Ovary (tissue), 9 donors: Measurements from ENCODE around the gene EIF3K. TPM values are rescaled to one million over a fixed set of nuclear protein-coding genes. Genes with fewer than 3 reads are reported as not detected.

Experiments
- DNase-seq, 5 donors: peaks; one replicate each; pipeline ENCODE4 v3.0.0-alpha.2; 2019 to 2020
- H3K27ac ChIP-seq, 2 donors: fragments of 200-600 bp; one replicate each; pipeline versions ENCODE4 v1.5.1 to v1.8.0; 2019 to 2022
- H3K27me3 ChIP-seq: fragments of 200-600 bp; one replicate; pipeline ENCODE4 v1.8.0; 2022
- H3K36me3 ChIP-seq: fragments of 200-600 bp; sonication (generic); one replicate; pipeline ENCODE4 v1.5.1; 2019
- H3K4me1 ChIP-seq: one replicate; pipeline ENCODE4 v1.8.1; 2013; ENCODE audit warnings: mild to moderate bottlenecking, moderate library complexity; ENCODE audit not compliant: insufficient read depth
- H3K4me3 ChIP-seq: fragments of 200-600 bp; sonication (generic); one replicate; pipeline ENCODE4 v1.5.1; 2017
- H3K9me3 ChIP-seq, 2 donors: fragments of 200-600 bp in 1 of 2; sonication (generic) in 1 of 2; one replicate each; pipeline versions ENCODE4 v1.5.1 to v1.8.1; 2013 to 2019; ENCODE audit warnings: mild to moderate bottlenecking in 1 of 2, moderate library complexity in 1 of 2
- EP300 ChIP-seq: sonication (generic); formaldehyde crosslinking; IDR thresholded peaks from one replicate; pipeline ENCODE4 v1.6.1; 2017; ENCODE audit warnings: antibody characterized with exemption
- POLR2A ChIP-seq: fragments of 450-650 bp; IDR thresholded peaks from one replicate; pipeline ENCODE4 v1.6.1; 2017; ENCODE audit warnings: antibody characterized with exemption, mild to moderate bottlenecking, moderate library complexity
- WGBS, 3 donors: extraction: QIAGEN DNeasy Blood & Tissue Kit in 1 of 3; methylation state at CpG; one replicate each; pipeline versions ENCODE4 v1.1.5 to v1.1.7; 2013 to 2017; 5-methylcytosine and 5-hydroxymethylcytosine counted together
- intact Hi-C, 4 donors: fragments of 100-400 bp; cut with DNase I; formaldehyde crosslinking; loops; one replicate each; pipeline versions ENCODE4 v1.11.0 to v1.15.1; 2022 to 2023
- polyA plus RNA-seq, 2 donors: library from polyadenylated mRNA; stranded (reverse); fragments of 200-250 nt in 1 of 2; fragments of 350-450 nt in 1 of 2; fragmentation: Illumina TruSeq in 1 of 2; extraction: RNeasy Lipid Tissue Mini Kit (QIAGEN cat#74804) in 1 of 2; gene quantifications; one replicate each; pipeline ENCODE4 v1.2.3, GENCODE V29; 2013 to 2014
- total RNA-seq, 7 donors: library from RNA; depleted of rRNA in 2 of 7; stranded (reverse); fragments of >200 nt in 2 of 7; fragmentation: NEBNext Ultra II Directional in 3 of 7; extraction: Animal tissue kit (Norgen Biotek cat#: 25700) in 3 of 7; gene quantifications; one replicate each; pipeline versions ENCODE4 v1.1.0 to v1.2.4, GENCODE V29; 2016 to 2023
- TF ChIP-seq, protein P1 (sequence below), 3 donors: fragments of 450-650 bp in 2 of 3; fragments of 200-600 bp in 1 of 3; IDR thresholded peaks; one replicate each; pipeline versions ENCODE4 v1.5.1 to v1.8.0; 2016 to 2022; ENCODE audit warnings: antibody characterized with exemption in 3 of 3, mild to moderate bottlenecking in 1 of 3
- donor health status: DM: no; HTN: no; CAD: no; lungs with moderate emphysema.
- donor health status: DM: no; HTN: no; CAD: no.
- donor health status: Bipolar disorder and iron deficiency.
- donor health status: DM: yes; HTN: yes; CAD: no.
- donor health status: DM: no; HTN: no; CAD: no.
- donor health status: DM: yes; HTN: yes; CAD: no.

The EIF3K gene
- total and polyA plus RNA-seq, 9 donors = 215 to 527 (median 267) TPM

GRCh38 chr19:38655148-38655824 is 36.3 kb downstream of the EIF3K start:
- no peak for DNase-seq
- no peaks in the 10 kb centered on the region for H3K9me3 ChIP-seq
- intact Hi-C loops = loop anchor here in 1 of 4 donors (2.0 kb wide), 1 partner anchor 58 kb away; no protein-coding TSS in a partner anchor
- no peaks in the 10 kb centered on the region for H3K27me3 ChIP-seq
- peaks cover 52% of the 10 kb centered on the region for H3K4me1 ChIP-seq
- TF ChIP-seq, protein P1, sequence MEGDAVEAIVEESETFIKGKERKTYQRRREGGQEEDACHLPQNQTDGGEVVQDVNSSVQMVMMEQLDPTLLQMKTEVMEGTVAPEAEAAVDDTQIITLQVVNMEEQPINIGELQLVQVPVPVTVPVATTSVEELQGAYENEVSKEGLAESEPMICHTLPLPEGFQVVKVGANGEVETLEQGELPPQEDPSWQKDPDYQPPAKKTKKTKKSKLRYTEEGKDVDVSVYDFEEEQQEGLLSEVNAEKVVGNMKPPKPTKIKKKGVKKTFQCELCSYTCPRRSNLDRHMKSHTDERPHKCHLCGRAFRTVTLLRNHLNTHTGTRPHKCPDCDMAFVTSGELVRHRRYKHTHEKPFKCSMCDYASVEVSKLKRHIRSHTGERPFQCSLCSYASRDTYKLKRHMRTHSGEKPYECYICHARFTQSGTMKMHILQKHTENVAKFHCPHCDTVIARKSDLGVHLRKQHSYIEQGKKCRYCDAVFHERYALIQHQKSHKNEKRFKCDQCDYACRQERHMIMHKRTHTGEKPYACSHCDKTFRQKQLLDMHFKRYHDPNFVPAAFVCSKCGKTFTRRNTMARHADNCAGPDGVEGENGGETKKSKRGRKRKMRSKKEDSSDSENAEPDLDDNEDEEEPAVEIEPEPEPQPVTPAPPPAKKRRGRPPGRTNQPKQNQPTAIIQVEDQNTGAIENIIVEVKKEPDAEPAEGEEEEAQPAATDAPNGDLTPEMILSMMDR (IDR thresholded peaks at IDR 0.05) = no peak
- TF ChIP-seq POLR2A = no peak
- H3K27ac ChIP-seq = peak overlapping the region; percentile 28 to 72
- H3K36me3 ChIP-seq = no peaks in the 10 kb centered on the region
- H3K4me3 ChIP-seq = no peak overlapping the region
- WGBS, 3 donors = 47 to 53% (median 47%) methylated on average over 5 of the region's 5 CpGs

DNA sequence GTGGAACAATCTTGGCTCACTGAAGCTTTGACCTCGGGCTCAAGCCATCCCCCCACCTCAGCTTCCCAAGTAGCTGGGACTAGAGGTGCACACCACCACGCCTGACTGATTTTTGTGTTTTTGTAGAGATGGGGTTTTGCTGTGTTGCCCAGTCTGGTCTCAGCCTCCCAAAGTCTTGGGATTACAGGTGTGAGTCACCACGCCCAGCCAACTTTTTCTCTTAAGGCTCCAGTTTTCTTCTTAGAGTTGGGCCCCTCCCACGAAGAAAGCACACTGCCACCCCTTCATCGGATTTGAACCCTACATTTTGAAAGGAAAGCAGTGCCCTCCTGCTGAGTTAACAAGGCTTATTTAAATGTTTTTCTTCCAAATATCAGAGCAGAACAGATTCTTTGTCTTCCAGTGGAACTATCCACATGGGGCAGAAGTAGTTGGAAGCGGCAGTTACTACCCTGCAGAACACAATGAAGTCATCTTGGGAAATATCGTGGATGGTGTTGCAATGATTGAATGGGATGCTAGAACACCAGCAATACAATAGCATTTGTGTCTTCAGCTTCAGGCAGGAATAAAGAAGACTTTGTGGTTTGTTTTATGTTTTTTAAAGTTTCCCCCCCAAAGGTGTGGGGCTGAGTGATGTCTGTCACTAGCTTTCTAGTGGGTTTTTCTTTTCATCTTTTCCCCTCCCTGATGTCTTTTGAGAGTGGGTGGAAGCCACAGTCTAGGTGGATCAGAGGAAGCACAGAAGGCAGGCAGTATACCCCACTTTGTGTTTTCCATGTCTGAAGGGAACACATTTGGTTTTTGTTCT is 37.4 kb downstream of the EIF3K start:
- WGBS, 3 donors = 57 to 67% (median 63%) methylated on average over 7 of the region's 7 CpGs
- Histone ChIP-seq H3K27me3 (no peaks in the 10 kb centered on the region), H3K4me3 (no peak overlapping the region), H3K36me3 (no peaks in the 10 kb centered on the region), H3K4me1 (peaks cover 50% of the 10 kb centered on the region), H3K9me3 (no peaks in the 10 kb centered on the region), H3K27ac (peak overlapping the region in 1 of 2 donors; percentile 72)
- no peak for DNase-seq
- TF ChIP-seq EP300 (no peak), POLR2A (no peak)
- TF ChIP-seq, protein P1 (IDR thresholded peaks at IDR 0.05) = no peak
- intact Hi-C loops = no loop called here

DNA sequence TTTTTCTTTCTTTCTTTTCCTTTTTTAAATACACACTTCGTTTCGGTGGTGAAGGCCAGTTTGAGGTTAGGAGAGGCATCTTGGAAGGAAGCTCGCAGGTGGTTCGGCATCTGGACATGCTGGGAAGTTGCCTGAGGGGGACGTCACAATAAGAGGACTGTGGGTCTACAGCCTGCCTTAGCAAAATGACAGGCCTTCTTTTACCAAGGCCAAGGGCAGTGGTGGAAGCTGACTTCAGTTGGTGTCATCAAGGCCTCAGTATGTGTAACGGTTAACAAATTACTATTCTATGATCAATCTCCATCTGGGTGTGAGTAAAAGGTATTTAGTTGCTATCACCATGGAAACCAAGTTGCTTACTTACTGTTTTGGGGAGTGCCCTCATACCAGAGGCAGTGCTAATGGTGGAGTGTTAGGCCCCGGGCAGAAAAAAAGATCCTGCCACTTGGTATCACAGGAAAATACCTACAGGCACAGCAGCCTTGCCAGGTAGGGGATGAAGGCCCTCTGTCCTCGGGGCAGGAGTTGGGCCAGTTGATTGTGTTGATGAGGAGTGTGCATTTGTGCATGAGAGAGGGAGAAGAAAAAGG is 38.7 kb downstream of the EIF3K start:
- Histone ChIP-seq H3K4me1 (peaks cover 41% of the 10 kb centered on the region), H3K4me3 (no peak overlapping the region), H3K27ac (peak overlapping the region in 1 of 2 donors; percentile 72), H3K9me3 (no peaks in the 10 kb centered on the region), H3K36me3 (no peaks in the 10 kb centered on the region), H3K27me3 (no peaks in the 10 kb centered on the region)
- TF ChIP-seq, protein P1 (IDR thresholded peaks at IDR 0.05) = no peak
- TF ChIP-seq EP300 = no peak
- TF ChIP-seq POLR2A = no peak
- intact Hi-C loops = no loop called here
- no peak for DNase-seq
- WGBS, 3 donors = 13 to 24% (median 18%) methylated on average over 8 of the region's 8 CpGs

- Histone ChIP-seq H3K27ac (peak overlapping the region; percentile 60 to 72), H3K36me3 (no peaks in the 10 kb centered on the region), H3K27me3 (no peaks in the 10 kb centered on the region), H3K4me1 (peaks cover 48% of the 10 kb centered on the region), H3K9me3 (no peaks in the 10 kb centered on the region), H3K4me3 (no peak overlapping the region)
- intact Hi-C loops = no loop called here
- TF ChIP-seq, protein P1 (IDR thresholded peaks at IDR 0.05) = no peak
- TF ChIP-seq EP300 = no peak
- peak in 3 of 5 donors; percentile 62 to 76 (median 64) for DNase-seq
- 6 to 18% (median 15%) methylated on average over 15 of the region's 15 CpGs for WGBS, 3 donors
Observed at GRCh38 chr19:38658462-38659306, 39.7 kb downstream of the EIF3K start.
